ENCODE measurements around the gene ARHGAP6.
"Not testable (repeated sequence)": the region's sequence is repeated elsewhere in the genome, so short reads cannot be mapped to it uniquely, and the experiment has no call there.

Gene ARHGAP6

GRCh38 chrX:11398139-11398538 lies 267.6 kb downstream of the ARHGAP6 start:
- no peak for DNase-seq

- DNase-seq, result no peak
These were observed 268.0 kb downstream of the ARHGAP6 start for GRCh38 chrX:11397680-11398079.

GRCh38 chrX:11395859-11396258 lies 269.9 kb downstream of the ARHGAP6 start:
- no peak for DNase-seq

GRCh38 chrX:11393949-11394654 lies 271.6 kb downstream of the ARHGAP6 start:
- DNase-seq, result no peak

- no peak for DNase-seq
These were observed 278.9 kb downstream of the ARHGAP6 start for GRCh38 chrX:11386812-11387211.

GRCh38 chrX:11386001-11386523 lies 279.7 kb downstream of the ARHGAP6 start:
- no peak for DNase-seq

GRCh38 chrX:11382930-11383329 lies 282.8 kb downstream of the ARHGAP6 start:
- DNase-seq, result no peak

- DNase-seq, result peak in 13 of 51 donors; percentile 0 to 32 (median 2)
These were observed 284.3 kb downstream of the ARHGAP6 start for GRCh38 chrX:11381464-11381863.

GRCh38 chrX:11380187-11380844 lies 285.4 kb downstream of the ARHGAP6 start:
- no peak for DNase-seq

- no peak for DNase-seq
These were observed 289.6 kb downstream of the ARHGAP6 start for GRCh38 chrX:11376163-11376562.

- DNase-seq, result no peak
These were observed 290.1 kb downstream of the ARHGAP6 start for GRCh38 chrX:11375614-11376119.

- no peak for DNase-seq
These were observed 291.1 kb downstream of the ARHGAP6 start for GRCh38 chrX:11374570-11374969.

GRCh38 chrX:11371106-11371505 lies 294.6 kb downstream of the ARHGAP6 start:
- DNase-seq, result no peak

- no peak for DNase-seq
These were observed 297.9 kb downstream of the ARHGAP6 start for GRCh38 chrX:11367609-11368430.

GRCh38 chrX:11366998-11367595 lies 298.6 kb downstream of the ARHGAP6 start:
- DNase-seq, result no peak

- no peak for DNase-seq
These were observed 300.3 kb downstream of the ARHGAP6 start for GRCh38 chrX:11365426-11365825.

- DNase-seq, result no peak
These were observed 300.9 kb downstream of the ARHGAP6 start for GRCh38 chrX:11364835-11365234.

- not testable (repeated sequence) for DNase-seq
These were observed 301.9 kb downstream of the ARHGAP6 start for GRCh38 chrX:11363825-11364224.

GRCh38 chrX:11363069-11363594 lies 302.6 kb downstream of the ARHGAP6 start:
- peak in 2 of 51 donors; percentile 8 for DNase-seq

GRCh38 chrX:11361666-11362065 lies 304.1 kb downstream of the ARHGAP6 start:
- DNase-seq, result not testable (repeated sequence)

GRCh38 chrX:11355944-11356343 lies 309.8 kb downstream of the ARHGAP6 start:
- DNase-seq, result not testable (repeated sequence)

All from hypothalamus (tissue), 51 donors.